SU-DHL-6 (cell line): ENCODE measurements around the gene RNF113A.

Source experiments
- H2AFZ ChIP-seq: fragments of 200-600 bp; sonication (generic); 2 replicates; pipeline ENCODE4 v1.6.1; 2014; ENCODE audit warnings: low read depth, mild to moderate bottlenecking, moderate library complexity, mixed read lengths, antibody characterized with exemption, low read length; ENCODE audit not compliant: severe bottlenecking
- H3F3A ChIP-seq: fragments of 200-600 bp; shearing (Covaris generic); 2 replicates; pipeline ENCODE4 v1.6.0; 2016; ENCODE audit warnings: antibody characterized with exemption, mild to moderate bottlenecking; ENCODE audit not compliant: insufficient read depth
- H3K27ac ChIP-seq: fragments of 200-600 bp; sonication (generic); 2 replicates; pipeline ENCODE4 v1.5.1; 2016; ENCODE audit warnings: low read depth, mild to moderate bottlenecking, low read length, moderate library complexity, mixed read lengths
- H3K27me3 ChIP-seq: fragments of 200-600 bp; sonication (generic), shearing (Covaris generic); 2 replicates; pipeline ENCODE4 v1.6.0; 2014; ENCODE audit warnings: mild to moderate bottlenecking, low read length
- H3K36me3 ChIP-seq: fragments of 200-600 bp; sonication (generic); 2 replicates; pipeline ENCODE4 v1.6.1; 2014; ENCODE audit warnings: mild to moderate bottlenecking, low read length, mixed read lengths
- H3K4me2 ChIP-seq: fragments of 300-600, 200-600 bp; shearing (Covaris generic), sonication (generic); 2 replicates; pipeline ENCODE4 v1.6.0; 2014; ENCODE audit warnings: low read length, low read depth, mild to moderate bottlenecking; ENCODE audit not compliant: poor library complexity, severe bottlenecking
- H3K4me3 ChIP-seq: fragments of 200-600 bp; sonication (generic); 2 replicates; pipeline ENCODE4 v1.5.1; 2014; ENCODE audit warnings: antibody characterized with exemption, low read length, mild to moderate bottlenecking, mixed read lengths; ENCODE audit not compliant: insufficient read depth, poor library complexity, severe bottlenecking
- H3K79me2 ChIP-seq: fragments of 200-600 bp; sonication (generic); 2 replicates; pipeline ENCODE4 v1.6.1; 2014; ENCODE audit warnings: mild to moderate bottlenecking, low read length, moderate library complexity; ENCODE audit not compliant: insufficient read depth
- H3K9ac ChIP-seq: fragments of 200-600 bp; sonication (generic); 2 replicates; pipeline ENCODE4 v1.7.0; 2014; ENCODE audit warnings: mild to moderate bottlenecking, low read length
- H3K9me2 ChIP-seq: fragments of 200-600 bp; sonication (generic); replicated peaks from 2 replicates; pipeline ENCODE4 v1.6.1; 2014; ENCODE audit warnings: low read length; ENCODE audit not compliant: insufficient read depth
- H3K9me3 ChIP-seq: fragments of 200-600 bp; sonication (generic); 2 replicates; pipeline ENCODE4 v1.6.1; 2014; ENCODE audit warnings: low read length, mixed read lengths; ENCODE audit not compliant: insufficient read depth
- H4K20me1 ChIP-seq: fragments of 200-600 bp; sonication (generic); 2 replicates; pipeline ENCODE4 v1.6.1; 2014; ENCODE audit warnings: low read depth, mild to moderate bottlenecking, antibody characterized with exemption, low read length, moderate library complexity, mixed read lengths
- EZH2phosphoT487 ChIP-seq: fragments of 200-600 bp; sonication (generic), shearing (Covaris generic); conservative IDR thresholded peaks from 2 replicates; pipeline ENCODE4 v1.6.1; 2018; ENCODE audit warnings: mild to moderate bottlenecking, antibody characterized with exemption, low read length, moderate library complexity, mixed read lengths
- TF ChIP-seq, protein P1 (sequence below): fragments of 200-600 bp; sonication (generic); IDR thresholded peaks from one replicate; pipeline ENCODE4 v1.5.1; 2017; ENCODE audit warnings: antibody characterized with exemption, mild to moderate bottlenecking, low read length, moderate library complexity; ENCODE audit not compliant: insufficient read depth, poor library complexity, severe bottlenecking

RNF113A gene

DNA sequence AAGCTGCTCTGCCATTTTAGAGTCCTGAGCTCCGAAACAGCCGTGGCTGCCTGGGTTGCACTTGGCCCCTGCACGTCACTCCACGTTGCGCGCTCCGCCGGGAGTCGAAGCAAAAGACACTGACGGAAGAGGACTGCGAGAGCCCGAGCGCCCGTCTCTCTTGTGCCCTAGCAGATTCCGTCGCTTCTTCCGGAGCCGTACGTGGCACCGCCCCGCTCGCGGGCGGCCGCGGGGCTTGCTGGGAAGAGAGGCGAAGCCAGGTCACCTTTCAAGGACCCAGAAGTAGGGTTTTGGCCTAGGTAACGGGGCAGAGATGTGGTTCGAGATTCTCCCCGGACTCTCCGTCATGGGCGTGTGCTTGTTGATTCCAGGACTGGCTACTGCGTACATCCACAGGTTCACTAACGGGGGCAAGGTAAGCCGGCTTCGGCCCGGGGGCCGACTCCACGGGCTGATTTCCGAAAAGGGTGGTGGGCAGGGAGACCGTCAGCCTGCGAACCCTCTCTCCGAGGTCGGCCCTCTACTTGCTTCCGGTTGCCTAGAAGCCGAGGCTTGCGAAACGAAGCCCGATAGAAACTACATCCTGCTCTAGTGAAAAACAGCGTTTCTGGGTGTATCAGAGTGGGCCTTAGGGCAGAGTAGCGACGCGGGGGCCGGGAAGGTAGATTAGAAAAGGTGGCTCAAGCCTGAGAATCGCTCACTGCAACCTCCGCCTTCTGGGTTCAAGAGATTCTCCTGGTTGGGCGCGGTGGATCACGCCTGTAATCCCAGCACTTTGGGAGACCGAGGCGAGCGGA, at the start of gene RNF113A, which contains the start of gene NDUFA1:
TSS of gene RNF113A (minus strand) at position 135 of the 797 bp plus-strand sequence. CDS start at position 15, 120 bp downstream.
TSS of gene NDUFA1 (plus strand) at position 234 of the 797 bp plus-strand sequence. CDS start at position 314, 80 bp downstream.
- Histone ChIP-seq H4K20me1 (no peaks in the 10 kb centered on the region), H2AFZ (peak within 1 kb of the TSS; percentile 60), H3F3A (peaks cover 3% of the 10 kb centered on the region), H3K4me3 (peak within 1 kb of the TSS; percentile 86), H3K4me2 (peak within 1 kb of the TSS; percentile 85), H3K9me3 (no peaks in the 10 kb centered on the region), H3K79me2 (peaks cover 29% of the 10 kb centered on the region), H3K27ac (peak within 1 kb of the TSS; percentile 90), H3K27me3 (no peaks in the 10 kb centered on the region), H3K36me3 (no peaks in the 10 kb centered on the region; the same call in 1 of the 2 replicates), H3K9me2 (no peaks in the 10 kb centered on the region), H3K9ac (peak within 1 kb of the TSS; percentile 89)
- TF ChIP-seq, protein P1, sequence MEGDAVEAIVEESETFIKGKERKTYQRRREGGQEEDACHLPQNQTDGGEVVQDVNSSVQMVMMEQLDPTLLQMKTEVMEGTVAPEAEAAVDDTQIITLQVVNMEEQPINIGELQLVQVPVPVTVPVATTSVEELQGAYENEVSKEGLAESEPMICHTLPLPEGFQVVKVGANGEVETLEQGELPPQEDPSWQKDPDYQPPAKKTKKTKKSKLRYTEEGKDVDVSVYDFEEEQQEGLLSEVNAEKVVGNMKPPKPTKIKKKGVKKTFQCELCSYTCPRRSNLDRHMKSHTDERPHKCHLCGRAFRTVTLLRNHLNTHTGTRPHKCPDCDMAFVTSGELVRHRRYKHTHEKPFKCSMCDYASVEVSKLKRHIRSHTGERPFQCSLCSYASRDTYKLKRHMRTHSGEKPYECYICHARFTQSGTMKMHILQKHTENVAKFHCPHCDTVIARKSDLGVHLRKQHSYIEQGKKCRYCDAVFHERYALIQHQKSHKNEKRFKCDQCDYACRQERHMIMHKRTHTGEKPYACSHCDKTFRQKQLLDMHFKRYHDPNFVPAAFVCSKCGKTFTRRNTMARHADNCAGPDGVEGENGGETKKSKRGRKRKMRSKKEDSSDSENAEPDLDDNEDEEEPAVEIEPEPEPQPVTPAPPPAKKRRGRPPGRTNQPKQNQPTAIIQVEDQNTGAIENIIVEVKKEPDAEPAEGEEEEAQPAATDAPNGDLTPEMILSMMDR: no peak
- TF ChIP-seq EZH2phosphoT487: no peak

DNA sequence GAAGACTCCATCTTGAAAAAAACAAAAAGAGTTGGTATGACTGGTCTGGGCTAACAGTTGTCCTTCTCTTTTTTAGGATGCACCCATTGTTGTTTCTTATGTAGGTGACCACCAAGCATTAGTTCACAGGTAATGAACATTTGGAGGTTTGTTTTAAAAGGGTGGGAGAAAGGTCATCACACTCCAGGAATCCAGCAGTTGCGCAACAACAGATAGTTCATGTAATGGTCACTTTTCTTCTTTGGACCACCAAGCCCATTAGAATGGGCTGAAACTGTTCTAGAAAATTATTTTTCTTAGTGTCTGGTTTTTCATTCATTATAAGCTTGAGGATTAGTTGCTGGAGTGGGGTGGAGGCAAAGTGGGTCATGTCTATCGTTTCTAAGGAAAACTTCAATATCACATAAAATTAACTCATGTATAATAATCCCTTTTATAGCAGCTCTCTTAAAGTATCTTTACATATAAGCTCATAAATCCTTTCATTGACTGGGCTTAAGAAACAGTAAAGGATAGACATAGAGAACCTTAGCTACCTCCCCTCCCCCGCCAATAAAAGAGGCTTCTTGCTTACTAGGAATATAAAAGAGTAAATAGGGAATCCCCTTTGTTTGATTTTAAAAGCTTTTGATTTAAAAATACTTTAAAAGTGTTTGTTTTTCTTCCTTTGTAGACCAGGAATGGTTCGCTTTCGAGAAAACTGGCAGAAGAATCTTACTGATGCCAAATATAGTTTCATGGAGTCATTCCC, 48.5 kb upstream of the RNF113A start:
- Histone ChIP-seq H3F3A (no peaks in the 10 kb centered on the region), H3K9me2 (no peaks in the 10 kb centered on the region), H3K79me2 (no peaks in the 10 kb centered on the region), H3K27me3 (no peaks in the 10 kb centered on the region), H4K20me1 (no peaks in the 10 kb centered on the region), H2AFZ (no peak overlapping the region), H3K9me3 (no peaks in the 10 kb centered on the region), H3K27ac (no peak overlapping the region), H3K36me3 (no peaks in the 10 kb centered on the region), H3K4me2 (no peak overlapping the region), H3K9ac (no peak overlapping the region), H3K4me3 (no peak overlapping the region)
- TF ChIP-seq, protein P1: no peak
- TF ChIP-seq EZH2phosphoT487: no peak

GRCh38 chrX:119917877-119918276, 46.3 kb upstream of the RNF113A start:
- no peak overlapping the region for H2AFZ ChIP-seq
- no peak overlapping the region for H3K4me3 ChIP-seq
- H3K9me2 ChIP-seq: no peaks in the 10 kb centered on the region
- no peaks in the 10 kb centered on the region for H3K9me3 ChIP-seq
- TF ChIP-seq, protein P1: no peak
- no peak for TF ChIP-seq EZH2phosphoT487
- no peaks in the 10 kb centered on the region for H3K36me3 ChIP-seq
- no peak overlapping the region for H3K9ac ChIP-seq
- H3F3A ChIP-seq: no peaks in the 10 kb centered on the region
- no peaks in the 10 kb centered on the region for H3K27me3 ChIP-seq
- H4K20me1 ChIP-seq: no peaks in the 10 kb centered on the region
- no peak overlapping the region for H3K4me2 ChIP-seq
- H3K27ac ChIP-seq: no peak overlapping the region
- no peaks in the 10 kb centered on the region for H3K79me2 ChIP-seq
